ENCODE measurements around the gene TMEM30A. TPM values are rescaled to one million over a fixed set of nuclear protein-coding genes. Genes with fewer than 3 reads are reported as not detected.

The TMEM30A gene
- total RNA-seq, 2 donors from 2014 or later: 20.8 to 60.7 TPM

- DNase-seq (no peak), ATAC-seq (no peak)
- no peaks in the 10 kb centered on the region for H3K36me3 ChIP-seq (replicated peaks in 1 of 2; ENCODE audit: insufficient read depth in 1 of 2, low read depth in 2 of 2)
- H3K27me3 ChIP-seq: no peaks in the 10 kb centered on the region
- H3K27ac ChIP-seq: no peak overlapping the region
- no peak overlapping the region for H3K4me3 ChIP-seq
- TF ChIP-seq POLR2A (IDR thresholded peaks at IDR 0.05): no peak
- TF ChIP-seq CTCF (IDR thresholded peaks at IDR 0.05): no peak
- H3K9me3 ChIP-seq: no peaks in the 10 kb centered on the region
- intact Hi-C loops (cut with DNase I): no loop called here
- H3K4me1 ChIP-seq: peaks cover 87% of the 10 kb centered on the region
Measured at GRCh38 chr6:75275067-75275466, 9.5 kb downstream of the TMEM30A start.

GRCh38 chr6:75273009-75273408, 11.6 kb downstream of the TMEM30A start:
- intact Hi-C loops (cut with DNase I): no loop called here
- Histone ChIP-seq H3K4me1 (peaks cover 87% of the 10 kb centered on the region), H3K4me3 (no peak overlapping the region), H3K36me3 (replicated peaks in 1 of 2; ENCODE audit: insufficient read depth in 1 of 2, low read depth in 2 of 2) (no peaks in the 10 kb centered on the region), H3K27ac (peak overlapping the region in 3 of 4 donors; percentile 2 to 51 (median 26)), H3K27me3 (no peaks in the 10 kb centered on the region), H3K9me3 (no peaks in the 10 kb centered on the region)
- no peak for DNase-seq
- 56 to 78% methylated on average over 4 of the region's 4 CpGs for WGBS, 2 donors
- no peak for ATAC-seq
- TF ChIP-seq CTCF (IDR thresholded peaks at IDR 0.05): no peak
- TF ChIP-seq POLR2A (IDR thresholded peaks at IDR 0.05): no peak

- Histone ChIP-seq H3K36me3 (replicated peaks in 1 of 2; ENCODE audit: insufficient read depth in 1 of 2, low read depth in 2 of 2) (no peaks in the 10 kb centered on the region), H3K4me1 (peaks cover 89% of the 10 kb centered on the region), H3K27ac (peak overlapping the region in 3 of 4 donors; percentile 19 to 51 (median 26)), H3K27me3 (no peaks in the 10 kb centered on the region), H3K4me3 (no peak overlapping the region), H3K9me3 (no peaks in the 10 kb centered on the region)
- TF ChIP-seq CTCF (IDR thresholded peaks at IDR 0.05) (no peak), POLR2A (IDR thresholded peaks at IDR 0.05) (no peak)
- intact Hi-C loops (cut with DNase I): no loop called here
- no peak for ATAC-seq
- 91 to 94% methylated on average over 5 of the region's 5 CpGs for WGBS, 2 donors
- peak in 2 of 4 donors; percentile 22 to 39 for DNase-seq
Measured at GRCh38 chr6:75272145-75272840, 12.3 kb downstream of the TMEM30A start.

GRCh38 chr6:75268988-75269354, 15.6 kb downstream of the TMEM30A start:
- Histone ChIP-seq H3K27me3 (no peaks in the 10 kb centered on the region), H3K36me3 (replicated peaks in 1 of 2; ENCODE audit: insufficient read depth in 1 of 2, low read depth in 2 of 2) (peaks cover 0 to 5% of the 10 kb centered on the region in 2 donors), H3K9me3 (no peaks in the 10 kb centered on the region), H3K27ac (peak overlapping the region in 1 of 4 donors; percentile 57), H3K4me3 (no peak overlapping the region), H3K4me1 (peaks cover 68% of the 10 kb centered on the region)
- TF ChIP-seq POLR2A (IDR thresholded peaks at IDR 0.05) (no peak), CTCF (IDR thresholded peaks at IDR 0.05) (no peak)
- 86 to 89% methylated on average over 4 of the region's 4 CpGs for WGBS, 2 donors
- DNase-seq (no peak), ATAC-seq (no peak)
- intact Hi-C loops (cut with DNase I): loop anchor here (10.0 kb wide), 1 partner anchor 256 kb away; no protein-coding TSS in a partner anchor

Measured in body of pancreas (tissue), 4 donors.